ENCODE measurements around the gene LRMDA. TPM values are rescaled to one million over a fixed set of nuclear protein-coding genes. Genes with fewer than 3 reads are reported as not detected.

The LRMDA gene
- total and polyA plus RNA-seq, 2 of the 13 experiments (the other 11 are each of a cell fraction or from before 2014, with no cell fraction given), result 13.4 to 22.0 TPM

DNA sequence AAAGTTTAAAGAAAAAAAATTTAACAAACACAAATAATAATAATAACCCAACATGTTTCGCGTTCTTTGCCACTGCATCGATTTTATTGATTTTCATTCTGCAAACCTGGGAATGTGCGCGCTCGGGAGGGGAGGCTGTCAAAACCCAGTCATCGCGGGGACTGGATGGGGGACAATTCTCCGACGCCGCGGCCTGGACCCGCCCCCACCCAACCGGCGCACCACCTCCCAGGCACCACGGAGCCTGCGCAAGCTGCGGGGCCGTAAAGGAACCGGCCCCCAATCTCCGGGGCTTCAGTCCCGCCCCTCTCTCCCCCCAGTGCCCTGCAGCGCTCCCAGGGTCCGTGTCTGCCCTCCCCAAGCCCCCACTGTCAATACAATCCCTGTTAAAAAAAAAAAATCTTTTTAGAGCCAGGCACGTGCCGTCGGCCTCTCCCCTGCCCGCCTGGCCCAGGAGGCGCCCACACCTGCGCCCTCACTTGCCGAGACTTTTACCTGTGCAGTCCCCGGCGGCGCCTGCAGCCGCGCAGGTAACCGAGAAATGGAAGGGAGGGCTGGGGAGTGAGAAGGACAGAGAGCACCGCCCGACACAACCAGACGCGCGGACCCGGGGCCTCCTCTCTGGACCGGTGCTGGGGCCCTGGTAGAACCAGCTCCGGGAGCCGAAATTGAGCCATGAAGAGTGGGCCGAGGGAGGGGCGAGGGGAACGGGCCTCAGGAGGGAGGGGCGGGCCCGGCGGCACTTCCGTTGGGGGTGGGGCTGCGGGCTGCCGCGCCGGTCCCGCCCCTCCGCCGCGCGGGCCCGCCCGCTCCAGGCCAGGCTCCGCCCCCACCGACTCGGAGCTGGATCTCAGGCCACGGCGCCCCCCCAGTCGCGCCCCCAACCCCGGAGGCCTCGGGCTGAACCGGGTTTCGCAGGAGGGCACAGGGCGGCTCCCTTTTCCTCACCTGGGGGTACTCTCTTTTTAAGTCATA is 22.2 kb upstream of the LRMDA start (continued):
- TF ChIP-seq, protein P1, sequence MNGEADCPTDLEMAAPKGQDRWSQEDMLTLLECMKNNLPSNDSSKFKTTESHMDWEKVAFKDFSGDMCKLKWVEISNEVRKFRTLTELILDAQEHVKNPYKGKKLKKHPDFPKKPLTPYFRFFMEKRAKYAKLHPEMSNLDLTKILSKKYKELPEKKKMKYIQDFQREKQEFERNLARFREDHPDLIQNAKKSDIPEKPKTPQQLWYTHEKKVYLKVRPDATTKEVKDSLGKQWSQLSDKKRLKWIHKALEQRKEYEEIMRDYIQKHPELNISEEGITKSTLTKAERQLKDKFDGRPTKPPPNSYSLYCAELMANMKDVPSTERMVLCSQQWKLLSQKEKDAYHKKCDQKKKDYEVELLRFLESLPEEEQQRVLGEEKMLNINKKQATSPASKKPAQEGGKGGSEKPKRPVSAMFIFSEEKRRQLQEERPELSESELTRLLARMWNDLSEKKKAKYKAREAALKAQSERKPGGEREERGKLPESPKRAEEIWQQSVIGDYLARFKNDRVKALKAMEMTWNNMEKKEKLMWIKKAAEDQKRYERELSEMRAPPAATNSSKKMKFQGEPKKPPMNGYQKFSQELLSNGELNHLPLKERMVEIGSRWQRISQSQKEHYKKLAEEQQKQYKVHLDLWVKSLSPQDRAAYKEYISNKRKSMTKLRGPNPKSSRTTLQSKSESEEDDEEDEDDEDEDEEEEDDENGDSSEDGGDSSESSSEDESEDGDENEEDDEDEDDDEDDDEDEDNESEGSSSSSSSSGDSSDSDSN (CRISPR knock-in tag; IDR thresholded peaks at IDR 0.05), result peak; percentile 64; the same call in 1 of the 2 replicates
- TF ChIP-seq ZNF839 (CRISPR knock-in tag; IDR thresholded peaks at IDR 0.05; ENCODE audit: borderline replicate concordance), result no peak
- TF ChIP-seq, protein P2, sequence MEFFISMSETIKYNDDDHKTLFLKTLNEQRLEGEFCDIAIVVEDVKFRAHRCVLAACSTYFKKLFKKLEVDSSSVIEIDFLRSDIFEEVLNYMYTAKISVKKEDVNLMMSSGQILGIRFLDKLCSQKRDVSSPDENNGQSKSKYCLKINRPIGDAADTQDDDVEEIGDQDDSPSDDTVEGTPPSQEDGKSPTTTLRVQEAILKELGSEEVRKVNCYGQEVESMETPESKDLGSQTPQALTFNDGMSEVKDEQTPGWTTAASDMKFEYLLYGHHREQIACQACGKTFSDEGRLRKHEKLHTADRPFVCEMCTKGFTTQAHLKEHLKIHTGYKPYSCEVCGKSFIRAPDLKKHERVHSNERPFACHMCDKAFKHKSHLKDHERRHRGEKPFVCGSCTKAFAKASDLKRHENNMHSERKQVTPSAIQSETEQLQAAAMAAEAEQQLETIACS (CRISPR knock-in tag; IDR thresholded peaks at IDR 0.05), result no peak
- peak; percentile 38; the same call in 1 of the 2 replicates for TF ChIP-seq THAP11 (CRISPR knock-in tag; IDR thresholded peaks at IDR 0.05)
- TF ChIP-seq, protein P3, sequence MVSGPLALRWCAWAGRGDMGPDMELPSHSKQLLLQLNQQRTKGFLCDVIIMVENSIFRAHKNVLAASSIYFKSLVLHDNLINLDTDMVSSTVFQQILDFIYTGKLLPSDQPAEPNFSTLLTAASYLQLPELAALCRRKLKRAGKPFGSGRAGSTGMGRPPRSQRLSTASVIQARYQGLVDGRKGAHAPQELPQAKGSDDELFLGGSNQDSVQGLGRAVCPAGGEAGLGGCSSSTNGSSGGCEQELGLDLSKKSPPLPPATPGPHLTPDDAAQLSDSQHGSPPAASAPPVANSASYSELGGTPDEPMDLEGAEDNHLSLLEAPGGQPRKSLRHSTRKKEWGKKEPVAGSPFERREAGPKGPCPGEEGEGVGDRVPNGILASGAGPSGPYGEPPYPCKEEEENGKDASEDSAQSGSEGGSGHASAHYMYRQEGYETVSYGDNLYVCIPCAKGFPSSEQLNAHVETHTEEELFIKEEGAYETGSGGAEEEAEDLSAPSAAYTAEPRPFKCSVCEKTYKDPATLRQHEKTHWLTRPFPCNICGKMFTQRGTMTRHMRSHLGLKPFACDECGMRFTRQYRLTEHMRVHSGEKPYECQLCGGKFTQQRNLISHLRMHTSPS (CRISPR knock-in tag; IDR thresholded peaks at IDR 0.05; ENCODE audit: low read depth), result 0 out of 2 replicates have a peak, but pooled peaks have one; percentile 11
- no peak for TF ChIP-seq ZNF749 (CRISPR knock-in tag; IDR thresholded peaks at IDR 0.05; ENCODE audit: borderline replicate concordance)
- TF ChIP-seq NR1H2 (CRISPR knock-in tag; IDR thresholded peaks at IDR 0.05; ENCODE audit: borderline replicate concordance, low read depth), result no peak
- TF ChIP-seq FOXA3 (CRISPR knock-in tag; IDR thresholded peaks at IDR 0.05), result no peak
- no peak for TF ChIP-seq ZNF510 (CRISPR knock-in tag; IDR thresholded peaks at IDR 0.05; ENCODE audit: low read depth)
- TF ChIP-seq, protein P4, sequence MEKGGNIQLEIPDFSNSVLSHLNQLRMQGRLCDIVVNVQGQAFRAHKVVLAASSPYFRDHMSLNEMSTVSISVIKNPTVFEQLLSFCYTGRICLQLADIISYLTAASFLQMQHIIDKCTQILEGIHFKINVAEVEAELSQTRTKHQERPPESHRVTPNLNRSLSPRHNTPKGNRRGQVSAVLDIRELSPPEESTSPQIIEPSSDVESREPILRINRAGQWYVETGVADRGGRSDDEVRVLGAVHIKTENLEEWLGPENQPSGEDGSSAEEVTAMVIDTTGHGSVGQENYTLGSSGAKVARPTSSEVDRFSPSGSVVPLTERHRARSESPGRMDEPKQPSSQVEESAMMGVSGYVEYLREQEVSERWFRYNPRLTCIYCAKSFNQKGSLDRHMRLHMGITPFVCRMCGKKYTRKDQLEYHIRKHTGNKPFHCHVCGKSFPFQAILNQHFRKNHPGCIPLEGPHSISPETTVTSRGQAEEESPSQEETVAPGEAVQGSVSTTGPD (CRISPR knock-in tag; IDR thresholded peaks at IDR 0.05), result peak; percentile 79
- TF ChIP-seq ZNF773 (CRISPR knock-in tag; IDR thresholded peaks at IDR 0.05; ENCODE audit: borderline replicate concordance), result peak; percentile 48; the same call in 1 of the 2 replicates
- no peak for TF ChIP-seq BRD4 (CRISPR knock-in tag; IDR thresholded peaks at IDR 0.05)
- peak; percentile 86 for TF ChIP-seq PCBP1 (IDR thresholded peaks at IDR 0.05; ENCODE audit: borderline replicate concordance, low read depth, low read length)
- no peak for TF ChIP-seq ZNF713 (CRISPR knock-in tag; IDR thresholded peaks at IDR 0.05)
- TF ChIP-seq FUBP1 (CRISPR knock-in tag; IDR thresholded peaks at IDR 0.05; ENCODE audit: borderline replicate concordance), result no peak
- TF ChIP-seq, protein P5, sequence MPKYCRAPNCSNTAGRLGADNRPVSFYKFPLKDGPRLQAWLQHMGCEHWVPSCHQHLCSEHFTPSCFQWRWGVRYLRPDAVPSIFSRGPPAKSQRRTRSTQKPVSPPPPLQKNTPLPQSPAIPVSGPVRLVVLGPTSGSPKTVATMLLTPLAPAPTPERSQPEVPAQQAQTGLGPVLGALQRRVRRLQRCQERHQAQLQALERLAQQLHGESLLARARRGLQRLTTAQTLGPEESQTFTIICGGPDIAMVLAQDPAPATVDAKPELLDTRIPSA (CRISPR knock-in tag; IDR thresholded peaks at IDR 0.05; ENCODE audit: borderline replicate concordance), result no peak; the same call in 1 of the 2 replicates
- TF ChIP-seq SAP130 (CRISPR knock-in tag; IDR thresholded peaks at IDR 0.05; ENCODE audit: low read depth), result peak; percentile 31; the same call in 1 of the 2 replicates
- 0 out of 2 replicates have a peak, but pooled peaks have one; percentile 27 for TF ChIP-seq ZNF777 (CRISPR knock-in tag; IDR thresholded peaks at IDR 0.05)

Data from HepG2 (cell line).